ENCODE measurements around the gene DGKI. TPM values are rescaled to one million over a fixed set of nuclear protein-coding genes. Genes with fewer than 3 reads are reported as not detected.

DGKI gene
- total RNA-seq, 1 experiment from 2014 or later, result 0.55 TPM

GRCh38 chr7:137753575-137753947, 93.2 kb downstream of the DGKI start:
- Histone ChIP-seq H4K20me1 (ENCODE audit: control insufficient read depth, insufficient read depth, insufficient read length) (no peaks in the 10 kb centered on the region), H3K27me3 (ENCODE audit: insufficient read depth, low read length) (no peaks in the 10 kb centered on the region), H2AK5ac (ENCODE audit: insufficient read length, low read length) (no peak overlapping the region), H3K4me1 (ENCODE audit: insufficient read depth, low read length) (no peaks in the 10 kb centered on the region; the same call in 1 of the 2 replicates), H2AFZ (ENCODE audit: low read length) (no peak overlapping the region), H3K18ac (ENCODE audit: insufficient read length, low read depth, low read length) (no peak overlapping the region), H3K23ac (ENCODE audit: insufficient read length, low read depth, low read length) (no peak overlapping the region), H3K9ac (ENCODE audit: extremely low read depth, insufficient read length, low read length) (no peak overlapping the region), H2BK20ac (ENCODE audit: low read depth, low read length, poor library complexity, severe bottlenecking) (no peak overlapping the region), H3K4me2 (ENCODE audit: insufficient read depth, insufficient read length, low read length) (no peak overlapping the region), H3K23me2 (ENCODE audit: insufficient read length, low read depth, low read length, poor library complexity, severe bottlenecking) (no peaks in the 10 kb centered on the region), H4K8ac (replicated peaks; ENCODE audit: insufficient read length, low read depth, low read length) (no peak overlapping the region), H3K79me1 (ENCODE audit: insufficient read depth, low read depth, low read length, poor library complexity, severe bottlenecking) (no peaks in the 10 kb centered on the region), H3K56ac (ENCODE audit: insufficient read length, low read depth, low read length) (no peak overlapping the region), H3K9me3 (ENCODE audit: control insufficient read depth, low read depth, low read length) (no peaks in the 10 kb centered on the region), H4K5ac (ENCODE audit: insufficient read length, low read depth, low read length) (no peak overlapping the region), H2BK12ac (ENCODE audit: insufficient read length, low read depth, low read length) (no peak overlapping the region), H3T11ph (ENCODE audit: low read length) (no peak overlapping the region), H3K79me2 (ENCODE audit: insufficient read depth, low read length) (no peaks in the 10 kb centered on the region), H3K14ac (ENCODE audit: insufficient read depth, low read length) (no peak overlapping the region), H2BK120ac (ENCODE audit: low read depth, low read length, poor library complexity, severe bottlenecking) (no peak overlapping the region), H2BK5ac (ENCODE audit: insufficient read length, low read length) (no peak overlapping the region), H3K27ac (ENCODE audit: insufficient read length, low read depth, low read length) (no peak overlapping the region), H4K91ac (ENCODE audit: insufficient read length, low read depth, low read length) (no peak overlapping the region), H3K4ac (ENCODE audit: low read depth, low read length) (no peak overlapping the region), H2BK15ac (ENCODE audit: low read depth, low read length) (no peak overlapping the region)
- no peak for DNase-seq
- Mint-ChIP-seq H3K4me1 (peaks cover 51 to 63% of the 10 kb centered on the region in 2 experiments), H3K9me3 (no peaks in the 10 kb centered on the region), H3K27me3 (ENCODE audit: low read depth) (no peaks in the 10 kb centered on the region; the same call in 1 of the 2 replicates), H3K4me3 (peak overlapping the region in 1 of 2 experiments; percentile 64; a peak in 1 of 5 replicates), H3K36me3 (ENCODE audit: insufficient read depth in 1 of 3, low read depth in 3 of 3) (peaks cover 0 to 3% (median 0%) of the 10 kb centered on the region in 3 experiments; a peak in 3 of 7 replicates), H3K27ac (peak overlapping the region in 1 of 3 experiments; percentile 11; a peak in 1 of 7 replicates)
- TF ChIP-seq CTCF (conservative IDR thresholded peaks at IDR 0.05), result no peak
- no CpG with 5 or more reads among the region's 3 CpGs for WGBS (ENCODE audit: extremely low coverage, insufficient read length, low lambda C conversion rate)
